ENCODE results near the gene NCBP1.

NCBP1 gene

DNA sequence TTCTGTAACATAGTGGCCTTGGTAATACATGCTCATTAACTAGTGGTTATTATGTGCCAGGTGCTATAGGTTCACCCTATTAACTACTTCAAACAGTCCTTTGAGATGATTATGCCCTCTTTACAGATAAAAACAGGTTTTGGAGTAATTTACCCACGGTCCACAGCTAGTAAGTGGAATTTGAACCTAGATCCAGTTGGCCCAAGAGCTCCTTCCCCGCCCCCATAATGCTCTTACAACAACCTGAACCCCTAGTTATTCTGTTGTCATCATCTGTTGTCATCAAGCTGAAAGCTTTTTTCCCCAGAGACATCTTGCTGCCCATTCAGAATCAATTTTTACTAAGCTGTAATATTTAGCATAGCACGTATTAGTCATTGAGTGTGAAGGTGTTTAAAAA lies 40.3 kb downstream of the NCBP1 start:
- H3K9ac ChIP-seq (ENCODE audit: insufficient read length, low read depth) = no peak overlapping the region
- H3K36me3 ChIP-seq (ENCODE audit: insufficient read depth, insufficient read length, low read length) = peaks cover 87% of the 10 kb centered on the region
- H3K9me3 ChIP-seq (ENCODE audit: insufficient read depth, low read length) = no peaks in the 10 kb centered on the region
- no peaks in the 10 kb centered on the region for H3K4me1 ChIP-seq (ENCODE audit: insufficient read depth, insufficient read length)
- no peak overlapping the region for H3K4me3 ChIP-seq (ENCODE audit: insufficient read length, low read depth)
- no peak for DNase-seq (ENCODE audit: low read depth, low spot score)
- no peaks in the 10 kb centered on the region for H3K27me3 ChIP-seq (ENCODE audit: insufficient read depth, insufficient read length)
- TF ChIP-seq SUZ12 (IDR thresholded peaks at IDR 0.05; ENCODE audit: extremely low read depth, insufficient read depth, insufficient read length) (no peak), ZNF274 (IDR thresholded peaks at IDR 0.05; ENCODE audit: low read depth, low read length) (no peak), YY1 (IDR thresholded peaks at IDR 0.05; ENCODE audit: insufficient read depth, insufficient read length) (no peak)

DNA sequence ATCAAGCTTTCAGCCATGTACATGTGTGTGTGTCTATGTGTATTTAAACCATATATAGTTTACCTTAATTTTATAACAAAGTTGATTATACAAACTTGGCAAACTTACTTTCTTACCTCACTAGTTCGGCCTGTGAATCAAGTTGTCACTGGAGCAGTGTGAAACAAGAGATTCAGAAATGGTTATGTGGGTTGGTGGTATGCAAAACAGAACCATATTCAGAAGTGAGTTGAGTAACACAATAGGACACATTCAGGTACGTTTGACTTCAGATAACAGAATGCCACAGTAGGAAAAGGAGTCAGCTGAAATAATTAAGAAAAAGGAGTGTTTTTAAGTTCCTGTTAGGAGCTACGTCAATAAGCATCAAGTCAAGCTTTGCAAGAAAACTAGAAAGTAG lies 42.0 kb downstream of the NCBP1 start:
- TF ChIP-seq SUZ12 (IDR thresholded peaks at IDR 0.05; ENCODE audit: extremely low read depth, insufficient read depth, insufficient read length) (no peak), ZNF274 (IDR thresholded peaks at IDR 0.05; ENCODE audit: low read depth, low read length) (no peak)
- Histone ChIP-seq H3K9me3 (ENCODE audit: insufficient read depth, low read length) (no peaks in the 10 kb centered on the region), H3K36me3 (ENCODE audit: insufficient read depth, insufficient read length, low read length) (peaks cover 76% of the 10 kb centered on the region), H3K9ac (ENCODE audit: insufficient read length, low read depth) (no peak overlapping the region), H3K27me3 (ENCODE audit: insufficient read depth, insufficient read length) (no peaks in the 10 kb centered on the region), H3K4me3 (ENCODE audit: insufficient read length, low read depth) (no peak overlapping the region), H3K4me1 (ENCODE audit: insufficient read depth, insufficient read length) (no peaks in the 10 kb centered on the region)
- DNase-seq (ENCODE audit: low read depth, low spot score) = no peak

DNA sequence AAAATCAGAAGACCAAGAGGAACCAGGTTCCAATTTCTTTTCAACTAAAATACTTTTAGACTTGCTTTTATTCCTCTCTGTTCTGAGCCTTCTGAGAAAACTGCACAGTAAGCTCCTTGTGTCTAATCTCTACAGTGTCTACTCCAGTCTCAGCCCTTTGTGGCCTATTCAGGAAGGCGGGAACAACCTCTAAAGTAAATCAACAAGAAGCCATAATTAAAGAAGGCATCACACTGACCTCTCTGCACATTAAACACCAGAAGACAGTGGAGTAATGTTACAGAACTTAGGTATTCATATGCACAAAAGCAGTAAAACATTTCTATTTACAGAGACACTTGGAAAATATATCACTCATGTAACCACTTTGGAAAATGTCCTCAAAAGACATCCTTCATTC lies 48.6 kb downstream of the NCBP1 start:
- Histone ChIP-seq H3K27me3 (ENCODE audit: insufficient read depth, insufficient read length) (no peaks in the 10 kb centered on the region), H3K9ac (ENCODE audit: insufficient read length, low read depth) (no peak overlapping the region), H3K4me3 (ENCODE audit: insufficient read length, low read depth) (no peak overlapping the region), H3K4me1 (ENCODE audit: insufficient read depth, insufficient read length) (no peaks in the 10 kb centered on the region), H3K36me3 (ENCODE audit: insufficient read depth, insufficient read length, low read length) (peaks cover 33% of the 10 kb centered on the region), H3K9me3 (ENCODE audit: insufficient read depth, low read length) (no peaks in the 10 kb centered on the region)
- no peak for DNase-seq (ENCODE audit: low read depth, low spot score)
- TF ChIP-seq ZNF274 (IDR thresholded peaks at IDR 0.05; ENCODE audit: low read depth, low read length) (no peak), SUZ12 (IDR thresholded peaks at IDR 0.05; ENCODE audit: extremely low read depth, insufficient read depth, insufficient read length) (no peak)

DNA sequence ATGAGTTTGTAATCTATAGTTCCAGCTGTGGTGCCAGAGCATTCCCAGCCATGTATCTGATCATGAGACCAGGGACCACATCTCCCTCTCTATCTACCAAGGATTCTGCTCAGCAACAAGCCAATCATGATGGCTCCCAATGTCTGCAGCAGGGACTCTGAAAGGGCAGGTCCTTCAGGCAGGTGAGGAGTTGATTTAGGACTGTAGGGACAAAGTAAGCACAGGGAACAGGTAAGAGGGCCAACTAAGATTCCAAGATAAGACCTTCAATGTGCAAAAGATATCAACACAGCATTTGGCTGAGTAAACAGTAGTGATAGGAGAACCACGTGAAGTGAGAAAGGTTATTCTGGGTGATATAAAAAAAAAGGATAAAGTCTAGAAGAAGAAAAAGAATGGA lies 55.0 kb downstream of the NCBP1 start:
- Histone ChIP-seq H3K4me1 (ENCODE audit: insufficient read depth, insufficient read length) (no peaks in the 10 kb centered on the region), H3K9me3 (ENCODE audit: insufficient read depth, low read length) (no peaks in the 10 kb centered on the region), H3K36me3 (ENCODE audit: insufficient read depth, insufficient read length, low read length) (peaks cover 46% of the 10 kb centered on the region), H3K9ac (ENCODE audit: insufficient read length, low read depth) (no peak overlapping the region), H3K27me3 (ENCODE audit: insufficient read depth, insufficient read length) (no peaks in the 10 kb centered on the region), H3K4me3 (ENCODE audit: insufficient read length, low read depth) (no peak overlapping the region)
- TF ChIP-seq SUZ12 (IDR thresholded peaks at IDR 0.05; ENCODE audit: extremely low read depth, insufficient read depth, insufficient read length) = no peak
- TF ChIP-seq ZNF274 (IDR thresholded peaks at IDR 0.05; ENCODE audit: low read depth, low read length) = no peak
- no peak for TF ChIP-seq YY1 (IDR thresholded peaks at IDR 0.05; ENCODE audit: insufficient read depth, insufficient read length)
- DNase-seq (ENCODE audit: low read depth, low spot score) = no peak

DNA sequence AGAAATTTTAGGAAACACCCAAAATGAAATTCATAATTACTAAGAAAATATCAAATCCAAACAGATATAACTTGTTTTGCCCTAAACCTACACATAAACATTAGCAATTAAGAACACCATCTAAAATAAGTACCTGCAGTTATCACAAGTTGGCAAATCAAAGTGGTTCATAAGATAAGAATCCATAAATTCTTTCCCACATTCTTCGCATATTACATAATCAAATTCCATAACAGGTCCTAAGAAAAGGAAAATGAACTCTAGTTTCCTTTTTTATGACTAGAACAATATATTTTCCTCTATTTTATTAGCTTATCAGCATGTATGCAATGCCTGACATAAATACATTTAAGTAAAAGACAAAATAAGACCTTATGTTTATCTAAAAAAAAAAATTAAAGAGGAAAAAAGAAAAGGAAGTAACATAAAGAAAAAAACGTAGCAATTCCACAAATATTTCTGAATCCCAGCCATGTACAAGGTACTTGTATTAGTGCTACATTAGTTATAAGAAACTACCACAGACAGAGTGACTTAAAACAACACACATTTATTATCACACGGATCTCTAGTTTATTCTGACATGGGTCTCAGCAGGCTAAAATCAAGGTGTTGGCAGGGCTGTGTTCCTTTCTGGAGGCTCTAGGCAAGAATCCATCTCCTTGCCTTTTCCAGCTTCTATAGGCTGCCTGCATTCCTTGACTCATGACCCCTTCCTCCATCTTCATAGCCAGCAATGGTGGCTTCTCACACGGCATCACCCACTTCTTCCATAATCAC lies 56.0 kb downstream of the NCBP1 start:
- Histone ChIP-seq H3K27me3 (ENCODE audit: insufficient read depth, insufficient read length) (no peaks in the 10 kb centered on the region), H3K36me3 (ENCODE audit: insufficient read depth, insufficient read length, low read length) (peaks cover 38% of the 10 kb centered on the region), H3K4me1 (ENCODE audit: insufficient read depth, insufficient read length) (no peaks in the 10 kb centered on the region), H3K9me3 (ENCODE audit: insufficient read depth, low read length) (no peaks in the 10 kb centered on the region), H3K9ac (ENCODE audit: insufficient read length, low read depth) (no peak overlapping the region), H3K4me3 (ENCODE audit: insufficient read length, low read depth) (no peak overlapping the region)
- no peak for DNase-seq (ENCODE audit: low read depth, low spot score)
- no peak for TF ChIP-seq ZNF274 (IDR thresholded peaks at IDR 0.05; ENCODE audit: low read depth, low read length)
- no peak for TF ChIP-seq SUZ12 (IDR thresholded peaks at IDR 0.05; ENCODE audit: extremely low read depth, insufficient read depth, insufficient read length)
- TF ChIP-seq YY1 (IDR thresholded peaks at IDR 0.05; ENCODE audit: insufficient read depth, insufficient read length) = no peak

DNA sequence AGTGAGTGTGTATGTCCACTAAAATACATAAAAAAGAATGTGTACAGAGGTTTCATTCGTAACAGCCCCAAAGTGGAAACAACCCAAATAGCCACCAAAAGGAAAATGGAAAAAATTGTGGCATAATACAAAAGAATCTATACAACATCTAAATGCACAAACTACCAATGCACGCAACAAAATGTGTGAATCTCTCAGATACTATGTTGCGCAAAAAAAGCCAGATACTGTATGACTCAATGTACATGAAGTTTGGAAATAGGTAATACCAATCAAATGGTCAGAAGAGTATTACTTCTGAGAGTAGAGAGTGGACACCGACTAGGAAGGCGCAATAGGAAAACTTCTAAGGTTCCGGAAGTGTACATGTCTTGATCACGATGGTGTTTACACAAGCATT lies 61.1 kb downstream of the NCBP1 start:
- TF ChIP-seq SUZ12 (IDR thresholded peaks at IDR 0.05; ENCODE audit: extremely low read depth, insufficient read depth, insufficient read length) (no peak), YY1 (IDR thresholded peaks at IDR 0.05; ENCODE audit: insufficient read depth, insufficient read length) (no peak), ZNF274 (IDR thresholded peaks at IDR 0.05; ENCODE audit: low read depth, low read length) (no peak)
- Histone ChIP-seq H3K36me3 (ENCODE audit: insufficient read depth, insufficient read length, low read length) (peaks cover 23% of the 10 kb centered on the region), H3K9ac (ENCODE audit: insufficient read length, low read depth) (no peak overlapping the region), H3K4me1 (ENCODE audit: insufficient read depth, insufficient read length) (no peaks in the 10 kb centered on the region), H3K9me3 (ENCODE audit: insufficient read depth, low read length) (no peaks in the 10 kb centered on the region), H3K27me3 (ENCODE audit: insufficient read depth, insufficient read length) (peaks cover 39% of the 10 kb centered on the region), H3K4me3 (ENCODE audit: insufficient read length, low read depth) (no peak overlapping the region)
- DNase-seq (ENCODE audit: low read depth, low spot score) = no peak

DNA sequence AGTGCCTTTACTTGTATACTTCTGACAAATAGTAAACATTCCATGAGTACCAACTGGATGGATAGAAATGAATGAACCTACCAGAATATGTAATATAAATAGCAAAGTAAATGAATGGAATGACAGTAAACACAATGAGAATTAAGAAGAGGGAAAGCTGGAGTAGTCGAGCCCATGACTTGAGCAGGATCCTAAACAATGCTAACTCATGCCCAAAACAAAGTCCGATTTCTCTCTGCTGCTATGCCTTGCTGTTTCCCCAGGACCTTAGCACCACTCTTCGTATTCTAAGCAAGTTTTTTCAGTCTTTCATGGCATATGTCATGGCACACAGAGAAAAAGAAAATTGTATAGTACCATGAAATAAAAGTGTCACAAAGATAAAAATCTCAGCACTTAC lies 61.8 kb downstream of the NCBP1 start:
- no peak for DNase-seq (ENCODE audit: low read depth, low spot score)

More for the DNA sequence above, 61.8 kb downstream of the NCBP1 start:
- Histone ChIP-seq H3K36me3 (ENCODE audit: insufficient read depth, insufficient read length, low read length) (peaks cover 23% of the 10 kb centered on the region), H3K9ac (ENCODE audit: insufficient read length, low read depth) (no peak overlapping the region), H3K4me1 (ENCODE audit: insufficient read depth, insufficient read length) (no peaks in the 10 kb centered on the region), H3K4me3 (ENCODE audit: insufficient read length, low read depth) (no peak overlapping the region), H3K9me3 (ENCODE audit: insufficient read depth, low read length) (no peaks in the 10 kb centered on the region), H3K27me3 (ENCODE audit: insufficient read depth, insufficient read length) (peaks cover 43% of the 10 kb centered on the region)
- TF ChIP-seq SUZ12 (IDR thresholded peaks at IDR 0.05; ENCODE audit: extremely low read depth, insufficient read depth, insufficient read length) = no peak

Measured in NT2/D1 (cell line).